C4-2B (cell line): ENCODE results near the gene CD44.

Experiments used
- ZFX ChIP-seq: fragments of 450-650 bp; IDR thresholded peaks from 2 replicates; pipeline ENCODE4 v1.6.1; 2017
- TF ChIP-seq, protein P1 (sequence below): fragments of 450-650 bp; conservative IDR thresholded peaks from 2 replicates; pipeline ENCODE4 v1.5.1; 2017; ENCODE audit warnings: mild to moderate bottlenecking

DNA sequence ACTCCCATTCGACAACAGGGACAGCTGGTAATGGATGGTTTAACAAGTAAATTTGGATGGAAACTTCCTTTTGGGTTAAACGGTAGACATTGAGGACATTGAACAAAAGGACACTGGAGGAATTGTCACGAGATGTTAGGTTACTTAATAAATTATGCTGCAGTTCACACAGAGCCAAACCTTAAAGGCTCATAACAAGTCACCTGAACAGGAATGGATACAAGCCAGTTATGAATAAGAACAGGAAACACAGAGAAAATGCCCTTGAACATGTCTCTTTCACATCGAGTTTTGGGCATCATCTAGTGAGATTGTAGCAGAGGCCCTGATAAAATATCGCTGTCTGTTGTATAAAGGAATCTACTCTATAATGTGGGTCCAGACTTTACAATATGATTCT, 65.6 kb downstream of the CD44 start:
- TF ChIP-seq, protein P1, sequence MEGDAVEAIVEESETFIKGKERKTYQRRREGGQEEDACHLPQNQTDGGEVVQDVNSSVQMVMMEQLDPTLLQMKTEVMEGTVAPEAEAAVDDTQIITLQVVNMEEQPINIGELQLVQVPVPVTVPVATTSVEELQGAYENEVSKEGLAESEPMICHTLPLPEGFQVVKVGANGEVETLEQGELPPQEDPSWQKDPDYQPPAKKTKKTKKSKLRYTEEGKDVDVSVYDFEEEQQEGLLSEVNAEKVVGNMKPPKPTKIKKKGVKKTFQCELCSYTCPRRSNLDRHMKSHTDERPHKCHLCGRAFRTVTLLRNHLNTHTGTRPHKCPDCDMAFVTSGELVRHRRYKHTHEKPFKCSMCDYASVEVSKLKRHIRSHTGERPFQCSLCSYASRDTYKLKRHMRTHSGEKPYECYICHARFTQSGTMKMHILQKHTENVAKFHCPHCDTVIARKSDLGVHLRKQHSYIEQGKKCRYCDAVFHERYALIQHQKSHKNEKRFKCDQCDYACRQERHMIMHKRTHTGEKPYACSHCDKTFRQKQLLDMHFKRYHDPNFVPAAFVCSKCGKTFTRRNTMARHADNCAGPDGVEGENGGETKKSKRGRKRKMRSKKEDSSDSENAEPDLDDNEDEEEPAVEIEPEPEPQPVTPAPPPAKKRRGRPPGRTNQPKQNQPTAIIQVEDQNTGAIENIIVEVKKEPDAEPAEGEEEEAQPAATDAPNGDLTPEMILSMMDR, result no peak
- no peak for TF ChIP-seq ZFX
